ENCODE data around the gene PIK3CB. TPM values are rescaled to one million over a fixed set of nuclear protein-coding genes. Genes with fewer than 3 reads are reported as not detected.
"Not testable (repeated sequence)": the region's sequence is repeated elsewhere in the genome, so short reads cannot be mapped to it uniquely, and the experiment has no call there.

Gene PIK3CB
- polyA plus RNA-seq, 1 donor from 2014 or later, result 11.5 TPM

DNA sequence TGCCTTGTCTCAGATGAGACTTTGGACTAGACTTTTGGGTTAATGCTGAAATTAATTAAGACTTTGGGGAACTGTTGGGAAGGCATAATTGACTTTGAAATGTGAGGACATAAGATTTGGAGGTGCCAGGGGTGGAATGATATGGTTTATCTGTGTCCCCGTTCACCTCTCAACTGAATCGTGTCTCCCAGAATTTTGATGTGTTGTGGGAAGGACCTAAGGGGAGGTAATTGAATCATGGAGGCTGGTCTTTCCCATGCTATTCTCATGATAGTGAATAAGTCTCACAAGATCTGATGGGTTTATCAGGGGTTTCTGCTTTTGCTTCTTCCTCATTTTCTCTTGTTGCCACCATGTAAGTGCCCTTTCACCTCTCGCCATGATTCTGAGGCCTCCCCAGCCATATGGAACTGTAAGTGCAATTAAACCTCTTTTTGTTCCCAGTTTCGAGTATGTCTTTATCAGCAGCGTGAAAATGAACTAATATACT, 230.6 kb downstream of the PIK3CB start:
- H3K27me3 ChIP-seq (ENCODE audit: insufficient read depth, low read depth, low read length), result peaks cover 13% of the 10 kb centered on the region
- H4K20me1 ChIP-seq (ENCODE audit: insufficient read depth); H3F3A ChIP-seq (ENCODE audit: insufficient read depth, low read length, poor library complexity, severe bottlenecking); H3K4me3 ChIP-seq (ENCODE audit: low read length); H3K79me2 ChIP-seq (replicated peaks; ENCODE audit: insufficient read depth, low read length); H2AFZ ChIP-seq (ENCODE audit: low read depth, low read length); H3K4me2 ChIP-seq (ENCODE audit: low read length); H3K9me3 ChIP-seq (ENCODE audit: low read length); H3K9me2 ChIP-seq (ENCODE audit: insufficient read depth, low read length); H3K9ac ChIP-seq (ENCODE audit: low read length); H3K27ac ChIP-seq (ENCODE audit: low read length); H3K36me3 ChIP-seq (ENCODE audit: insufficient read depth, low read length): not testable (repeated sequence)

Other genes with a start within 250 kb of the PIK3CB start
- gene CEP70, start 240.7 kb downstream of the PIK3CB start, polyA plus RNA-seq, result 25.0 and 29.4 TPM in 2 replicates
- 1.1 and 3.1 TPM in 2 replicates for gene FAIM, start 226.2 kb downstream of the PIK3CB start, polyA plus RNA-seq
- not detected in 2 replicates for gene FOXL2, start 112.2 kb upstream of the PIK3CB start, polyA plus RNA-seq
- not detected in 2 replicates for gene FOXL2NB, start 112.3 kb upstream of the PIK3CB start, polyA plus RNA-seq
- not detected in 2 replicates for gene PRR23A, start 171.3 kb upstream of the PIK3CB start, polyA plus RNA-seq
- gene PRR23B, start 186.0 kb upstream of the PIK3CB start, polyA plus RNA-seq, result not detected in 2 replicates
- gene PRR23C, start 210.0 kb upstream of the PIK3CB start, polyA plus RNA-seq, result not detected in 2 replicates